SK-N-SH (cell line): ENCODE measurements around the gene ZSWIM5. TPM values are rescaled to one million over a fixed set of nuclear protein-coding genes. Genes with fewer than 3 reads are reported as not detected.

Experiments used
- CTCF ChIA-PET: fragments of 300-600, 350-600 bp; formaldehyde crosslinking; extraction: SDS; loops from one replicate; lab custom pipeline; 2021; lab: Yijun Ruan, JAX
- POLR2A ChIA-PET: fragments of 350-600 bp; sonication (Branson Sonifier 250); formaldehyde crosslinking; extraction: SDS; loops from one replicate; lab custom pipeline; 2020; ENCODE audit warnings: antibody characterized with exemption, inconsistent platforms; lab: Yijun Ruan, JAX
- DNase-seq: peaks from one replicate; pipeline ENCODE4 v3.0.0; 2012
- H2AFZ ChIP-seq: fragments of 200-600 bp; sonication (generic); 2 replicates; pipeline ENCODE4 v1.8.1; 2016; ENCODE audit warnings: antibody characterized with exemption, mild to moderate bottlenecking, low read depth
- H3F3A ChIP-seq: fragments of 200-600 bp; sonication (generic); replicated peaks from 2 replicates; pipeline ENCODE3; 2016; ENCODE audit warnings: antibody characterized with exemption, mild to moderate bottlenecking; ENCODE audit not compliant: insufficient read depth
- H3K27ac ChIP-seq, 2 experiments: fragments of 200-500 bp in 1 of 2; fragments of 200-600 bp in 1 of 2; sonication (Bioruptor generic) in 1 of 2; sonication (generic), shearing (Covaris generic) in 1 of 2; 2 replicates each; pipeline versions ENCODE4 v1.5.1 to v1.6.1; 2014 to 2016; ENCODE audit warnings: low read depth in 2 of 2, inconsistent platforms in 1 of 2, low read length in 1 of 2, mild to moderate bottlenecking in 1 of 2, mixed read lengths in 1 of 2
- H3K27me3 ChIP-seq: fragments of 200-600 bp; sonication (generic), shearing (Covaris generic); 2 replicates; pipeline ENCODE4 v1.6.1; 2016; ENCODE audit warnings: mixed run types; ENCODE audit not compliant: insufficient read depth
- H3K36me3 ChIP-seq, 2 experiments: fragments of 200-500 bp in 1 of 2; fragments of 200-600 bp in 1 of 2; sonication (Bioruptor generic) in 1 of 2; sonication (generic) in 1 of 2; replicated peaks in 1 of 2; 2 replicates each; pipeline versions ENCODE3 to v1.5.1; 2014 to 2016; ENCODE audit warnings: low read length in 1 of 2, mild to moderate bottlenecking in 1 of 2; ENCODE audit not compliant: insufficient read depth in 2 of 2, control insufficient read depth in 1 of 2
- H3K4me1 ChIP-seq, 2 experiments: fragments of 200-500 bp in 1 of 2; fragments of 200-600 bp in 1 of 2; sonication (Bioruptor generic) in 1 of 2; sonication (generic), shearing (Covaris generic) in 1 of 2; 2 replicates each; pipeline versions ENCODE4 v1.5.1 to v1.6.1; 2014 to 2016; ENCODE audit warnings: low read depth in 1 of 2, low read length in 1 of 2, mixed run types in 1 of 2; ENCODE audit not compliant: insufficient read depth in 2 of 2, control insufficient read depth in 1 of 2
- H3K4me2 ChIP-seq: fragments of 200-600 bp; sonication (generic), shearing (Covaris generic); 2 replicates; pipeline ENCODE4 v1.6.1; 2017; ENCODE audit warnings: mixed run types
- H3K4me3 ChIP-seq, 2 experiments: fragments of 200-500 bp in 1 of 2; fragments of 200-600 bp in 1 of 2; sonication (Bioruptor generic) in 1 of 2; sonication (generic), shearing (Covaris generic) in 1 of 2; 2 replicates each; pipeline versions ENCODE4 v1.5.1 to v1.8.1; 2014 to 2016; ENCODE audit warnings: low read depth in 2 of 2, inconsistent platforms in 1 of 2, low read length in 1 of 2, mild to moderate bottlenecking in 1 of 2, mixed read lengths in 1 of 2, moderate library complexity in 1 of 2
- H3K79me2 ChIP-seq: fragments of 200-600 bp; sonication (generic); 2 replicates; pipeline ENCODE4 v1.8.1; 2017; ENCODE audit warnings: mild to moderate bottlenecking; ENCODE audit not compliant: insufficient read depth
- H3K9ac ChIP-seq: fragments of 200-600 bp; sonication (generic); 2 replicates; pipeline ENCODE4 v1.6.1; 2017; ENCODE audit warnings: mixed run types
- H3K9me2 ChIP-seq: fragments of 200-600 bp; sonication (generic); 2 replicates; pipeline ENCODE4 v1.6.1; 2017; ENCODE audit warnings: mixed run types
- H3K9me3 ChIP-seq: fragments of 200-600 bp; sonication (generic); 2 replicates; pipeline ENCODE4 v1.6.1; 2017; ENCODE audit warnings: mixed run types, mild to moderate bottlenecking, moderate library complexity
- H4K20me1 ChIP-seq: fragments of 200-600 bp; sonication (generic); 2 replicates; pipeline ENCODE4 v1.6.1; 2017; ENCODE audit warnings: mild to moderate bottlenecking, mixed run types; ENCODE audit not compliant: insufficient read depth
- FOXM1 ChIP-seq: IDR thresholded peaks from 2 replicates; pipeline ENCODE4 v1.4.0; 2012; ENCODE audit warnings: low read depth, mild to moderate bottlenecking
- GABPA ChIP-seq: IDR thresholded peaks from 2 replicates; pipeline ENCODE4 v1.4.0; 2012; ENCODE audit warnings: low read depth, mild to moderate bottlenecking
- GATA2 ChIP-seq: sonication (generic); formaldehyde crosslinking; IDR thresholded peaks from 2 replicates; pipeline ENCODE4 v1.5.0; 2020; ENCODE audit warnings: mild to moderate bottlenecking, missing genetic modification reagents
- MXI1 ChIP-seq: IDR thresholded peaks from 2 replicates; pipeline ENCODE4 v1.6.1; 2012; ENCODE audit warnings: mild to moderate bottlenecking, low read depth, low read length, improper control_type of control experiment
- NRF1 ChIP-seq: IDR thresholded peaks from 2 replicates; pipeline ENCODE4 v1.6.1; 2012; ENCODE audit warnings: low read depth, mild to moderate bottlenecking, low read length
- RCOR1 ChIP-seq: fragments of 150-350 bp; IDR thresholded peaks from 2 replicates; pipeline ENCODE4 v1.6.1; 2017; ENCODE audit warnings: antibody characterized with exemption, low read length
- RFX5 ChIP-seq: IDR thresholded peaks from 2 replicates; pipeline ENCODE4 v1.6.1; 2012; ENCODE audit warnings: mild to moderate bottlenecking, improper control_type of control experiment, low read length
- SIN3A ChIP-seq: IDR thresholded peaks from 2 replicates; pipeline ENCODE4 v1.6.1; 2012; ENCODE audit warnings: low read depth, mild to moderate bottlenecking, low read length, moderate library complexity, borderline replicate concordance
- TAF1 ChIP-seq: IDR thresholded peaks from 2 replicates; pipeline ENCODE4 v1.6.1; 2012; ENCODE audit warnings: low read depth, mild to moderate bottlenecking, low read length, moderate library complexity, borderline replicate concordance
- TEAD4 ChIP-seq: IDR thresholded peaks from 2 replicates; pipeline ENCODE4 v1.4.0; 2012; ENCODE audit warnings: mild to moderate bottlenecking, borderline replicate concordance; ENCODE audit not compliant: insufficient read depth
- USF1 ChIP-seq: IDR thresholded peaks from 2 replicates; pipeline ENCODE4 v1.4.0; 2012; ENCODE audit warnings: low read depth, borderline replicate concordance
- ZBTB33 ChIP-seq: IDR thresholded peaks from 2 replicates; pipeline ENCODE4 v1.4.0; 2012; ENCODE audit warnings: low read depth, borderline replicate concordance
- WGBS: methylation state at CpG from one replicate; pipeline ENCODE4 v1.1.6; 2017; ENCODE audit warnings: low lambda C conversion rate; 5-methylcytosine and 5-hydroxymethylcytosine counted together
- polyA plus RNA-seq, 3 experiments: library from polyadenylated mRNA; depleted of rRNA; stranded (reverse); fragments of >200 nt; gene quantifications; 2 replicates each; pipeline ENCODE4 v1.2.3, GENCODE V29; 2012
- TF ChIP-seq, protein P1 (sequence below): fragments of 200-600 bp; sonication (generic); IDR thresholded peaks from 2 replicates; pipeline ENCODE4 v1.6.1; 2017; ENCODE audit warnings: antibody characterized with exemption, mild to moderate bottlenecking, moderate library complexity
- TF ChIP-seq, protein P2 (sequence below): IDR thresholded peaks from 2 replicates; pipeline ENCODE4; 2012
- TF ChIP-seq, protein P3 (sequence below): fragments of 150-350 bp; IDR thresholded peaks from 2 replicates; pipeline ENCODE4 v1.6.1; 2016; ENCODE audit warnings: mild to moderate bottlenecking, low read depth, low read length
- TF ChIP-seq, protein P4 (sequence below): fragments of 150-350 bp; IDR thresholded peaks from 2 replicates; pipeline ENCODE4 v1.6.1; 2017; ENCODE audit warnings: antibody characterized with exemption, low read length, low read depth, borderline replicate concordance

The ZSWIM5 gene
- polyA plus RNA-seq, 1 of the 3 experiments (the other 2 are of a cell fraction): 0.07 TPM

GRCh38 chr1:45198185-45198584 lies 8.2 kb downstream of the ZSWIM5 start:
- H4K20me1 ChIP-seq: no peaks in the 10 kb centered on the region
- no peak overlapping the region for H3K9ac ChIP-seq
- no peaks in the 10 kb centered on the region for H3K36me3 ChIP-seq
- ChIA-PET POLR2A (no interaction called here), CTCF (interaction anchor here (0.8 to 1.4 kb wide), 2 partner anchors 13 to 134 kb away, joined by 3 read pairs; no protein-coding TSS in a partner anchor)
- no peaks in the 10 kb centered on the region for H3K4me1 ChIP-seq
- no peak overlapping the region for H2AFZ ChIP-seq
- H3K4me2 ChIP-seq: no peak overlapping the region
- 39% methylated on average over 2 of the region's 2 CpGs for WGBS
- no peaks in the 10 kb centered on the region for H3K79me2 ChIP-seq
- H3K4me3 ChIP-seq: no peak overlapping the region
- no peaks in the 10 kb centered on the region for H3K9me3 ChIP-seq
- no peaks in the 10 kb centered on the region for H3K9me2 ChIP-seq
- TF ChIP-seq USF1 (no peak), ZBTB33 (no peak), GABPA (no peak), FOXM1 (no peak), MXI1 (no peak), TAF1 (no peak)
- TF ChIP-seq, protein P1, sequence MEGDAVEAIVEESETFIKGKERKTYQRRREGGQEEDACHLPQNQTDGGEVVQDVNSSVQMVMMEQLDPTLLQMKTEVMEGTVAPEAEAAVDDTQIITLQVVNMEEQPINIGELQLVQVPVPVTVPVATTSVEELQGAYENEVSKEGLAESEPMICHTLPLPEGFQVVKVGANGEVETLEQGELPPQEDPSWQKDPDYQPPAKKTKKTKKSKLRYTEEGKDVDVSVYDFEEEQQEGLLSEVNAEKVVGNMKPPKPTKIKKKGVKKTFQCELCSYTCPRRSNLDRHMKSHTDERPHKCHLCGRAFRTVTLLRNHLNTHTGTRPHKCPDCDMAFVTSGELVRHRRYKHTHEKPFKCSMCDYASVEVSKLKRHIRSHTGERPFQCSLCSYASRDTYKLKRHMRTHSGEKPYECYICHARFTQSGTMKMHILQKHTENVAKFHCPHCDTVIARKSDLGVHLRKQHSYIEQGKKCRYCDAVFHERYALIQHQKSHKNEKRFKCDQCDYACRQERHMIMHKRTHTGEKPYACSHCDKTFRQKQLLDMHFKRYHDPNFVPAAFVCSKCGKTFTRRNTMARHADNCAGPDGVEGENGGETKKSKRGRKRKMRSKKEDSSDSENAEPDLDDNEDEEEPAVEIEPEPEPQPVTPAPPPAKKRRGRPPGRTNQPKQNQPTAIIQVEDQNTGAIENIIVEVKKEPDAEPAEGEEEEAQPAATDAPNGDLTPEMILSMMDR: no peak
- no peaks in the 10 kb centered on the region for H3K27me3 ChIP-seq
- no peaks in the 10 kb centered on the region for H3F3A ChIP-seq
- no peak overlapping the region for H3K27ac ChIP-seq
- no peak for DNase-seq

DNA sequence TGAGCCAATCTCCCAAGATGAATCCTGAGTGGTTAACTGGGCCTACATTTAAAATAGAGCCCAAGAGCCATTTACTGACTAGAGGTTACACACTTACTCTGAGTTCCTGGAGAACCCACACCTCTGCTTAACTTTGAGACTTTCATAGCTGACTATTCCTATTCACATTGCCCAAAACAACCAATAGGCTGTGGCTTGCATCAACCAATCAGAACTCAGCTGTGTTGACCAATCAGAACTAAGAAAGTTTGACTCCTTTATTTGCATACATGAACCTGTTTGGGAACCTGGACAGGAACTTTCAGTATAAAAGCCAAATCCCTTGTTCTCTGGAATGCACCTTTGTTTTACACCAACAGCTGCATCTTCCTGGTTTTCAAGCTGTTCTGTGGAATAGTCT lies 9.5 kb downstream of the ZSWIM5 start:
- Histone ChIP-seq H3K9me2 (no peaks in the 10 kb centered on the region), H3K27me3 (no peaks in the 10 kb centered on the region), H3K79me2 (no peaks in the 10 kb centered on the region), H3K4me1 (no peaks in the 10 kb centered on the region), H3F3A (no peaks in the 10 kb centered on the region), H3K9me3 (no peaks in the 10 kb centered on the region), H3K27ac (no peak overlapping the region), H3K36me3 (no peaks in the 10 kb centered on the region), H3K4me2 (no peak overlapping the region), H3K9ac (no peak overlapping the region), H2AFZ (no peak overlapping the region), H4K20me1 (no peaks in the 10 kb centered on the region), H3K4me3 (no peak overlapping the region)
- CTCF ChIA-PET: no interaction called here
- no peak for DNase-seq
- POLR2A ChIA-PET: no interaction called here
- TF ChIP-seq RCOR1: no peak
- TF ChIP-seq, protein P2, sequence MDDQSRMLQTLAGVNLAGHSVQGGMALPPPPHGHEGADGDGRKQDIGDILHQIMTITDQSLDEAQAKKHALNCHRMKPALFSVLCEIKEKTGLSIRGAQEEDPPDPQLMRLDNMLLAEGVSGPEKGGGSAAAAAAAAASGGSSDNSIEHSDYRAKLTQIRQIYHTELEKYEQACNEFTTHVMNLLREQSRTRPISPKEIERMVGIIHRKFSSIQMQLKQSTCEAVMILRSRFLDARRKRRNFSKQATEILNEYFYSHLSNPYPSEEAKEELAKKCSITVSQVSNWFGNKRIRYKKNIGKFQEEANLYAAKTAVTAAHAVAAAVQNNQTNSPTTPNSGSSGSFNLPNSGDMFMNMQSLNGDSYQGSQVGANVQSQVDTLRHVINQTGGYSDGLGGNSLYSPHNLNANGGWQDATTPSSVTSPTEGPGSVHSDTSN: no peak
- TF ChIP-seq GATA2 (CRISPR knock-in tag): no peak
- no peak for TF ChIP-seq RFX5
- TF ChIP-seq, protein P3, sequence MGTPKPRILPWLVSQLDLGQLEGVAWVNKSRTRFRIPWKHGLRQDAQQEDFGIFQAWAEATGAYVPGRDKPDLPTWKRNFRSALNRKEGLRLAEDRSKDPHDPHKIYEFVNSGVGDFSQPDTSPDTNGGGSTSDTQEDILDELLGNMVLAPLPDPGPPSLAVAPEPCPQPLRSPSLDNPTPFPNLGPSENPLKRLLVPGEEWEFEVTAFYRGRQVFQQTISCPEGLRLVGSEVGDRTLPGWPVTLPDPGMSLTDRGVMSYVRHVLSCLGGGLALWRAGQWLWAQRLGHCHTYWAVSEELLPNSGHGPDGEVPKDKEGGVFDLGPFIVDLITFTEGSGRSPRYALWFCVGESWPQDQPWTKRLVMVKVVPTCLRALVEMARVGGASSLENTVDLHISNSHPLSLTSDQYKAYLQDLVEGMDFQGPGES: no peak
- no peak for TF ChIP-seq MXI1
- TF ChIP-seq FOXM1: no peak
- TF ChIP-seq SIN3A: no peak
- no peak for TF ChIP-seq GABPA
- no peak for TF ChIP-seq TEAD4
- TF ChIP-seq NRF1: no peak
- no peak for TF ChIP-seq USF1
- TF ChIP-seq, protein P4, sequence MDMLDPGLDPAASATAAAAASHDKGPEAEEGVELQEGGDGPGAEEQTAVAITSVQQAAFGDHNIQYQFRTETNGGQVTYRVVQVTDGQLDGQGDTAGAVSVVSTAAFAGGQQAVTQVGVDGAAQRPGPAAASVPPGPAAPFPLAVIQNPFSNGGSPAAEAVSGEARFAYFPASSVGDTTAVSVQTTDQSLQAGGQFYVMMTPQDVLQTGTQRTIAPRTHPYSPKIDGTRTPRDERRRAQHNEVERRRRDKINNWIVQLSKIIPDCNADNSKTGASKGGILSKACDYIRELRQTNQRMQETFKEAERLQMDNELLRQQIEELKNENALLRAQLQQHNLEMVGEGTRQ: no peak
